ENCODE measurements around the gene CHMP1B. TPM values are rescaled to one million over a fixed set of nuclear protein-coding genes. Genes with fewer than 3 reads are reported as not detected.

The CHMP1B gene
- total and polyA plus RNA-seq, 9 of the 15 experiments (the other 6 are each of a cell fraction or from before 2014, with no cell fraction given): 12.3 to 29.9 (median 19.0) TPM

- TF ChIP-seq ZNF79 (CRISPR knock-in tag; IDR thresholded peaks at IDR 0.05; ENCODE audit: low read depth): no peak
- peak; percentile 16 for TF ChIP-seq NELFE (IDR thresholded peaks at IDR 0.05; ENCODE audit: insufficient read depth, insufficient read length)
- peak; percentile 46 for TF ChIP-seq MEIS2 (IDR thresholded peaks at IDR 0.05; ENCODE audit: partially characterized antibody)
- 0 out of 4 replicates have a peak, but pooled peaks of 1 of the 2 experiments have one; percentile 8 for TF ChIP-seq TEAD1 (CRISPR knock-in tag; IDR thresholded peaks at IDR 0.05)
- no peak for TF ChIP-seq STAG1 (CRISPR knock-in tag; IDR thresholded peaks at IDR 0.05; ENCODE audit: borderline replicate concordance)
- TF ChIP-seq HNRNPUL1 (IDR thresholded peaks at IDR 0.05; ENCODE audit: low read length): no peak
- TF ChIP-seq TEAD4 (IDR thresholded peaks at IDR 0.05; ENCODE audit: low read length): no peak; the same call in 1 of the 2 replicates
- TF ChIP-seq TEAD4 (CRISPR knock-in tag; IDR thresholded peaks at IDR 0.05; ENCODE audit: borderline replicate concordance): no peak
- TF ChIP-seq ELF1 (tag; IDR thresholded peaks at IDR 0.05): peak; percentile 99
- TF ChIP-seq CREM (IDR thresholded peaks at IDR 0.05; ENCODE audit: low read depth): peak; percentile 99
- peak; percentile 84 for TF ChIP-seq SMAD4 (CRISPR knock-in tag; conservative IDR thresholded peaks at IDR 0.05)
- TF ChIP-seq THAP7 (CRISPR knock-in tag; IDR thresholded peaks at IDR 0.05): no peak
- TF ChIP-seq RNF2 (IDR thresholded peaks at IDR 0.05): no peak
- no peak for TF ChIP-seq ZBTB9 (CRISPR knock-in tag; IDR thresholded peaks at IDR 0.05)
- TF ChIP-seq SNAPC5 (CRISPR knock-in tag; IDR thresholded peaks at IDR 0.05): no peak
- TF ChIP-seq ZNF449 (CRISPR knock-in tag; IDR thresholded peaks at IDR 0.05): no peak
- TF ChIP-seq RHOXF2B (CRISPR knock-in tag; conservative IDR thresholded peaks at IDR 0.05): no peak
- TF ChIP-seq KLF10 (CRISPR knock-in tag; IDR thresholded peaks at IDR 0.05): no peak
- TF ChIP-seq ELK1 (CRISPR knock-in tag; IDR thresholded peaks at IDR 0.05): no peak
- peak; percentile 88 for TF ChIP-seq SIN3B (IDR thresholded peaks at IDR 0.05; ENCODE audit: low read depth)
Observed at GRCh38 chr18:11851146-11851805, at the start of gene CHMP1B (continued).
